Measurements from ENCODE around the gene C5orf58.

DNA sequence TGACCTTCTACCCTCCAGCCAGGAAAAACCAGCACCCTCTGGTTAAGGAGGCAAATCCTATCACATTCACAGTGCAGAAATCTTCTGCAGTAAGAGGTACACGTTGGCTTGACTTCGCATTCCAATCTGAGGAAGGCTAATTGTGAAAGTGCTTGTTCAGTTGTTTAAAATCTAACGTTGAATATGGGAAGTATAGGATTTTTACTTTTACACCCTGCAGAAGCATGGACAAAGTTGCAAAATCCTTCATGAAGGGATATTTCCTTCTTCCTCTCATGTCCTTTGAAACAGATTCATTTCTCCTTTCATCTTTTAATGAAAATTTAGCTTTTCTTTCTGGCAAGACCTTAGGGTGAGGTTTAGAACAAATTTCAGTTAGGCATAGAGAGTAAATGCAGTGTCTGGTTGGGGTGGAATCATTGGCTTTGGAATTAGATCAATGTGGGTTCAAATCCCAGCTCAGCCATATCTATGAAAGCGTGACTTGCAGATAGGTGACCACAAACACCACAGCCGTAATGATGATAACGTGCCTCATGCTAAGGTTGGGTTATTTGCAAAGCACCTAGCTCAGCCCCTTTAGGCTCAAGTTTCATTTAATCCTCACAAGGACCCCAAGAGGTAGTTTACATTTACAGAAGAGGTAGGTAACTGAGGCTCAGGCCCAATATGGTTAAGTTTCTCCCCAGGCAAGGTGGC lies 42.2 kb upstream of the C5orf58 start:
- TF ChIP-seq, protein P1, sequence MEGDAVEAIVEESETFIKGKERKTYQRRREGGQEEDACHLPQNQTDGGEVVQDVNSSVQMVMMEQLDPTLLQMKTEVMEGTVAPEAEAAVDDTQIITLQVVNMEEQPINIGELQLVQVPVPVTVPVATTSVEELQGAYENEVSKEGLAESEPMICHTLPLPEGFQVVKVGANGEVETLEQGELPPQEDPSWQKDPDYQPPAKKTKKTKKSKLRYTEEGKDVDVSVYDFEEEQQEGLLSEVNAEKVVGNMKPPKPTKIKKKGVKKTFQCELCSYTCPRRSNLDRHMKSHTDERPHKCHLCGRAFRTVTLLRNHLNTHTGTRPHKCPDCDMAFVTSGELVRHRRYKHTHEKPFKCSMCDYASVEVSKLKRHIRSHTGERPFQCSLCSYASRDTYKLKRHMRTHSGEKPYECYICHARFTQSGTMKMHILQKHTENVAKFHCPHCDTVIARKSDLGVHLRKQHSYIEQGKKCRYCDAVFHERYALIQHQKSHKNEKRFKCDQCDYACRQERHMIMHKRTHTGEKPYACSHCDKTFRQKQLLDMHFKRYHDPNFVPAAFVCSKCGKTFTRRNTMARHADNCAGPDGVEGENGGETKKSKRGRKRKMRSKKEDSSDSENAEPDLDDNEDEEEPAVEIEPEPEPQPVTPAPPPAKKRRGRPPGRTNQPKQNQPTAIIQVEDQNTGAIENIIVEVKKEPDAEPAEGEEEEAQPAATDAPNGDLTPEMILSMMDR (IDR thresholded peaks at IDR 0.05; ENCODE audit: low read depth, low read length) = no peak
- TF ChIP-seq, protein P2, sequence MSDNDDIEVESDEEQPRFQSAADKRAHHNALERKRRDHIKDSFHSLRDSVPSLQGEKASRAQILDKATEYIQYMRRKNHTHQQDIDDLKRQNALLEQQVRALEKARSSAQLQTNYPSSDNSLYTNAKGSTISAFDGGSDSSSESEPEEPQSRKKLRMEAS (IDR thresholded peaks at IDR 0.05; ENCODE audit: low read depth, low read length) = no peak

Data from NB4 (cell line).